Endothelial cell of umbilical vein (primary cell): Measurements from ENCODE around the gene SRBD1. TPM values are rescaled to one million over a fixed set of nuclear protein-coding genes. Genes with fewer than 3 reads are reported as not detected.

Experiments
- BruUV-seq: library from RNA; stranded (reverse); fragments of 400-500 nt; replicated peaks from 2 replicates; lab custom pipeline; 2021; lab: Mats Ljungman, UMichigan
- CTCF ChIA-PET: fragments of 300-600, 350-600 bp; sonication (Branson Sonifier 250); formaldehyde crosslinking; loops from one replicate; lab custom pipeline; 2021; ENCODE audit warnings: antibody characterized with exemption, inconsistent platforms; lab: Charles Lee
- POLR2A ChIA-PET: fragments of 300-600, 350-600 bp; sonication (Branson Sonifier 250); formaldehyde crosslinking; loops from one replicate; lab custom pipeline; 2021; ENCODE audit warnings: antibody characterized with exemption, inconsistent platforms; lab: Charles Lee
- DNase-seq: peaks from one replicate; pipeline ENCODE4 v3.0.0-alpha.2; 2011; ENCODE audit warnings: low read depth, low spot score
- FAIRE-seq: peaks from 2 replicates; lab custom pipeline; 2011; peaks lifted over from hg19 to GRCh38; lab: Jason Lieb, UNC
- H2AFZ ChIP-seq: 2 replicates; pipeline ENCODE4 v1.6.0; 2012; ENCODE audit warnings: low read depth, low read length, control low read depth, inconsistent platforms
- H3K27ac ChIP-seq: 2 replicates; pipeline ENCODE4 v1.5.1; 2011; ENCODE audit warnings: low read depth, mild to moderate bottlenecking, control low read depth, low read length, moderate library complexity; ENCODE audit not compliant: insufficient read depth
- H3K27me3 ChIP-seq, 2 experiments: 2 replicates each; pipeline versions ENCODE4 v1.6.0 to v1.6.1; 2011; ENCODE audit warnings: low read length in 2 of 2, mixed read lengths in 1 of 2; ENCODE audit not compliant: control insufficient read depth in 2 of 2, insufficient read depth in 2 of 2
- H3K36me3 ChIP-seq, 2 experiments: 2 replicates in 1 of 2; 3 replicates in 1 of 2; pipeline ENCODE4 v1.5.1; 2011; ENCODE audit warnings: low read length in 2 of 2, mild to moderate bottlenecking in 1 of 2, moderate library complexity in 1 of 2; ENCODE audit not compliant: control insufficient read depth in 2 of 2, insufficient read depth in 2 of 2; ENCODE audit errors: extremely low read depth in 1 of 2
- H3K4me1 ChIP-seq: 3 replicates; pipeline ENCODE4 v1.5.1; 2011; ENCODE audit warnings: mild to moderate bottlenecking, low read length; ENCODE audit not compliant: control insufficient read depth, insufficient read depth; ENCODE audit errors: extremely low read depth
- H3K4me2 ChIP-seq: 2 replicates; pipeline ENCODE4 v1.6.1; 2011; ENCODE audit warnings: low read length, control low read depth, mixed read lengths; ENCODE audit not compliant: insufficient read depth
- H3K4me3 ChIP-seq, 3 experiments: fragments of 200-600 bp in 1 of 3; sonication (generic), shearing (Covaris generic) in 1 of 3; replicated peaks in 1 of 3; 2 replicates each; pipeline ENCODE4 v1.5.1; 2011 to 2016; ENCODE audit warnings: control low read depth in 3 of 3, low read length in 3 of 3, mild to moderate bottlenecking in 2 of 3, inconsistent platforms in 1 of 3, low read depth in 1 of 3, moderate library complexity in 1 of 3; ENCODE audit not compliant: insufficient read depth in 1 of 3
- H3K79me2 ChIP-seq: 2 replicates; pipeline ENCODE4 v1.6.0; 2012; ENCODE audit warnings: low read length, inconsistent platforms; ENCODE audit not compliant: control insufficient read depth, insufficient read depth
- H3K9ac ChIP-seq: replicated peaks from 2 replicates; pipeline ENCODE3; 2011; ENCODE audit warnings: low read length, control low read depth; ENCODE audit not compliant: insufficient read depth; ENCODE audit errors: extremely low read depth
- H3K9me1 ChIP-seq: replicated peaks from 3 replicates; pipeline ENCODE4 v1.6.0; 2011; ENCODE audit warnings: mild to moderate bottlenecking, low read length; ENCODE audit not compliant: control insufficient read depth, insufficient read depth; ENCODE audit errors: extremely low read depth
- H3K9me3 ChIP-seq: replicated peaks from 2 replicates; pipeline ENCODE4 v1.5.1; 2012; ENCODE audit warnings: low read length, inconsistent platforms; ENCODE audit not compliant: control insufficient read depth, insufficient read depth
- H4K20me1 ChIP-seq: replicated peaks from 2 replicates; pipeline ENCODE3; 2011; ENCODE audit warnings: mild to moderate bottlenecking, low read length; ENCODE audit not compliant: control insufficient read depth, insufficient read depth; ENCODE audit errors: extremely low read depth
- CTCF ChIP-seq, 2 donors: IDR thresholded peaks; 1 replicate in 1 of 2; 2 replicates in 1 of 2; pipeline ENCODE4 v1.5.1; 2011; ENCODE audit warnings: low read length in 2 of 2, mild to moderate bottlenecking in 2 of 2, moderate library complexity in 2 of 2, control low read depth in 1 of 2, inconsistent platforms in 1 of 2, low read depth in 1 of 2; ENCODE audit not compliant: insufficient read depth in 1 of 2; ENCODE audit errors: extremely low read depth in 1 of 2
- EZH2 ChIP-seq: IDR thresholded peaks from 2 replicates; pipeline ENCODE4 v1.6.1; 2012; ENCODE audit warnings: borderline replicate concordance, low read depth, mild to moderate bottlenecking, moderate library complexity, low read length, inconsistent platforms; ENCODE audit not compliant: severe bottlenecking
- FOS ChIP-seq: IDR thresholded peaks from 2 replicates; pipeline ENCODE4 v1.6.1; 2011; ENCODE audit warnings: mild to moderate bottlenecking, low read length, moderate library complexity, borderline replicate concordance; ENCODE audit not compliant: insufficient read depth
- GATA2 ChIP-seq: IDR thresholded peaks from 2 replicates; pipeline ENCODE4 v1.7.0; 2011; ENCODE audit warnings: low read depth, mild to moderate bottlenecking, moderate library complexity, mixed read lengths, low read length; ENCODE audit not compliant: insufficient read length, insufficient read depth
- JUN ChIP-seq: IDR thresholded peaks from 2 replicates; pipeline ENCODE4 v1.6.1; 2011; ENCODE audit warnings: borderline replicate concordance, low read depth; ENCODE audit not compliant: insufficient read length, insufficient read depth
- MAX ChIP-seq: IDR thresholded peaks from 2 replicates; pipeline ENCODE4 v1.6.1; 2011; ENCODE audit not compliant: insufficient read depth, insufficient read length
- MYC ChIP-seq: IDR thresholded peaks from one replicate; pipeline ENCODE4 v1.6.1; 2011; ENCODE audit warnings: mild to moderate bottlenecking, low read depth, low read length
- POLR2A ChIP-seq: IDR thresholded peaks from 2 replicates; pipeline ENCODE4 v1.6.1; 2012; ENCODE audit warnings: low read depth, mild to moderate bottlenecking, control low read depth, low read length
- POLR2AphosphoS5 ChIP-seq: IDR thresholded peaks from 2 replicates; pipeline ENCODE4 v1.6.1; 2012; ENCODE audit warnings: low read depth, mild to moderate bottlenecking, control low read depth, low read length, moderate library complexity; ENCODE audit not compliant: insufficient read depth
- dilution Hi-C: fragments of 300-500 bp; cut with MboI; formaldehyde crosslinking; loops from one replicate; pipeline ENCODE4 v1.15.0; 2019; ENCODE audit warnings: low sequenced_read_pairs; ENCODE audit not compliant: extremely low pct_ligation_motif_present
- intact Hi-C: fragments of 100-400 bp; cut with micrococcal nuclease; formaldehyde crosslinking; loops from one replicate; pipeline ENCODE4 v1.10.0; 2022
- polyA plus RNA-seq, 4 experiments: library from polyadenylated mRNA; depleted of rRNA in 3 of 4; stranded (reverse) in 3 of 4; unstranded in 1 of 4; fragments of >200 nt; gene quantifications; 2 replicates each; pipeline versions ENCODE4 v1.2.1 to v1.2.3, GENCODE V29; 2011 to 2012; ENCODE audit warnings: missing spikeins in 1 of 4
- total RNA-seq: library from RNA; stranded (reverse); gene quantifications from 2 replicates; pipeline ENCODE4 v1.2.3, GENCODE V29; 2021

SRBD1 gene
- total and polyA plus RNA-seq, 2 donors (not counting 3 experiments of a cell fraction or from before 2014, with no cell fraction given), result 3.7 to 12.5 TPM

GRCh38 chr2:45412754-45413379 lies 198.2 kb downstream of the SRBD1 start:
- ChIA-PET POLR2A (no interaction called here), CTCF (no interaction called here)
- DNase-seq (peak; percentile 22), FAIRE-seq (no peak)
- no peaks in the 10 kb centered on the region for H3K4me1 ChIP-seq
- no peak for TF ChIP-seq MAX
- TF ChIP-seq GATA2, result no peak
- TF ChIP-seq POLR2AphosphoS5, result no peak
- TF ChIP-seq JUN, result no peak
- TF ChIP-seq EZH2, result no peak
- no peak for TF ChIP-seq MYC
- no peak for TF ChIP-seq CTCF (IDR thresholded peaks at IDR 0.05; ENCODE audit: extremely low read depth in 1 of 2, insufficient read depth in 1 of 2, low read depth in 1 of 2, low read length in 2 of 2)
- TF ChIP-seq POLR2A, result no peak
- no peak for TF ChIP-seq FOS
- BruUV-seq, result no TSS peak
- dilution Hi-C loops (no loop called here), intact Hi-C loops (no loop called here)
- no peaks in the 10 kb centered on the region for H3K27me3 ChIP-seq
- no peak overlapping the region for H3K9ac ChIP-seq
- no peak overlapping the region for H3K4me2 ChIP-seq
- H2AFZ ChIP-seq, result no peak overlapping the region
- H3K9me1 ChIP-seq, result no peaks in the 10 kb centered on the region
- no peak overlapping the region for H3K4me3 ChIP-seq
- H3K27ac ChIP-seq, result no peak overlapping the region
- peaks cover 0 to 3% of the 10 kb centered on the region in 2 experiments for H3K36me3 ChIP-seq
- H4K20me1 ChIP-seq, result no peaks in the 10 kb centered on the region
- no peaks in the 10 kb centered on the region for H3K79me2 ChIP-seq
- no peaks in the 10 kb centered on the region for H3K9me3 ChIP-seq
